ENCODE results near the gene DOK5.

Gene DOK5

GRCh38 chr20:54514028-54514607 lies 38.7 kb downstream of the DOK5 start:
- DNase-seq (ENCODE audit: low spot score): no peak

DNA sequence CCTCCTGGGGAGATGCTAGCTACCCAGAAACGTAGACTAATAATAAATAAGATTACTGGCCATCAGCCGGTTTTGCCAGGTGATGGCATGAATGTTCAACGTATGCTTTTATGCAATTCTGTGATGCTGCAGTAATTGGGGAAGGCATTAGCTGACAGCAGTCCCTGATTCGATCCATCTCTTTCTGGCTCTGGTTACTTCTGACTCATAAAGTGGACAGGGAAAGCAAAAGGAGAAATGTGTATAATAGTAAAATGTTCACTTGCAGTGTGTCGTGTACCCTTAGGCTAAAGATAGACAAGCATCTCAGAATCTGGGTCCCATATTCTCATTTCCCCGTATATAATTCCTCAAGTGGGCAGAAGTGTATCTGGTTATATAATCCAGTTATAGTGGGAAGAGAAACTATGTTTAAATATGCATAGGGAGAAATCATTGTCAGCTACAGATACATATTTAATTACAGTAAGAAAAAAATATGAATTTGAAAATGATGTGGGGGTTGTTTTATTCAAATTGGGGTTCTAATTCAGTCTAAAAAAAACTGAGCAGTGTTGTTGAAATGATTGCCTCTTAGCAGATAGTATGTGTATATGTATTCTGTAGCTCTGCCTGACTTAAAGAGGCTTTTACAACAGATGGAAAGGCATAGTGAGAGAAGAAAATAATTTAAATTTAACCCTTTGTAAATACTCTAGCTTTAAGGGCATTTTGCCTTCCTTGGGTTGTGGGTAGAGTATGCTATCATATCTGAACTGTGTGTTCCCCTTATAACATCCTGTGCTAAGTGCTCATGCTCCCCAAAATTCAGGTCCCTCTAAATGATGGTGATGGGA lies 40.6 kb downstream of the DOK5 start:
- DNase-seq (ENCODE audit: low spot score): no peak

GRCh38 chr20:54517241-54517975 lies 42.0 kb downstream of the DOK5 start:
- DNase-seq (ENCODE audit: low spot score): no peak

DNA sequence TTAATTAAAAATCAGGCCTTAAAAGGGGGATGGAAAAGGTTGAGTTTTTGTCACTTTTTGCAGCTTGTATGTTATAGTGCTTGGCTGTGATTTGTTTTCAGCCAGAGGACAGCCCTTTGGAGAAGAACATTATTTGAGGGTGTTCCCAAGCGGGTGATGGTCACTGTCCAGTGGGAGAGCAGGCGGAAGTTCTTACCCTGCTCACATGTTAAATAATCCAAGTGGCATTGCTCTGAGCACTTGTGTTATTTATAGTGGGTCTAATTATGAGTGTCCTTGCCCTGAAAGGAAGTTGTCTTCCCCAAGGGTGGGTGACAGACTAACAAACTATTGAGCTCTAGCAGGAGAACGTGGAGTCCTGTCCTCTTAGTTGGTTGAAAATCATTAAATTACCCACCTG lies 49.5 kb downstream of the DOK5 start:
- no peak for DNase-seq (ENCODE audit: low spot score)

- no peak for DNase-seq (ENCODE audit: low spot score)
These were observed 50.7 kb downstream of the DOK5 start for GRCh38 chr20:54525916-54526590.

GRCh38 chr20:54526801-54527200 lies 51.4 kb downstream of the DOK5 start:
- DNase-seq (ENCODE audit: low spot score): no peak

- DNase-seq (ENCODE audit: low spot score): no peak
These were observed 57.2 kb downstream of the DOK5 start for GRCh38 chr20:54532573-54532972.

GRCh38 chr20:54534101-54534500 lies 58.7 kb downstream of the DOK5 start:
- no peak for DNase-seq (ENCODE audit: low spot score)

DNA sequence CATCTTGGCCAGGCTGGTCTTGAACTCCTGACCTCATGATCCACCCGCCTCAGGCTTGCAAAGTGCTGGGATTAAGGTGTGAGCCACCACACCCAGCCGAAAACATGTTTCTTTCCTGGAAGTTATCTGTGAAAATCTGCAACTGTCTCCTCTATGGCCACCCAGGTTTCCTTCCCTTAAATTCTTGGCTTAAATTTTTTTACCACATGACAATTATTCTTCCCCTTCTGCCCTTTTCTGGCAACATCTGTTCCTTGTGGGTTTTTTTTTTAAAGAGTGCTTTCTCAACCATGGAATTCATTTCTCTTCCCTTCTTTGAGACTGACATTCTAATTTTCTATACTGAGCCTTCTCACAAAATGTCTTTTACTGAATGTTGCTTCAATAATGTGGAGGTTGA lies 59.6 kb downstream of the DOK5 start:
- DNase-seq (ENCODE audit: low spot score): no peak

GRCh38 chr20:54535746-54536145 lies 60.4 kb downstream of the DOK5 start:
- DNase-seq (ENCODE audit: low spot score): no peak

DNA sequence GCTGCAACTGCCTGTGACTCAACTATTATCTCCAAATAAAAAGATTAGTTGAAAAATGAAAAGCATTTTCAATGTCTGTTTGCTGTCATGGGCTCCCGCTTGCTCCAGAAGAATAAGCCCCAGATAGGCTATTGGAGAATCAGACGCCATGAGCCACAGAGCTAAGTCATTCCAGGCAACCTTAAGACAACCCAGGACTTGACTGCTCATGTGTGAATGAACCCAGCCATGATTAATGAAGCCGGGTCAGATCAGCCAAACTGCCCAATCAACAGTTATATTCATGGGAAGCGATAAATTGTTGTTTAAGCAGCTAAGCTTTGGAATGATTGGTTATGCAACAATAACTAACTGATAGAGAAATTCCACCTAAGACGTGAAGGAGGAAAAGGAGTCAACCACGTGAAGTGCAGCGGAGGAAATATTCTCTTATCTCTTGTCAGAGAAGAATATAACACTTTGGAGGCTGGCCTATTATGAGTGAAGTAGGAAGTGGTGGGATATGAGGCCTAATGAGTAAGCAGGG lies 64.2 kb downstream of the DOK5 start:
- DNase-seq (ENCODE audit: low spot score): no peak

DNA sequence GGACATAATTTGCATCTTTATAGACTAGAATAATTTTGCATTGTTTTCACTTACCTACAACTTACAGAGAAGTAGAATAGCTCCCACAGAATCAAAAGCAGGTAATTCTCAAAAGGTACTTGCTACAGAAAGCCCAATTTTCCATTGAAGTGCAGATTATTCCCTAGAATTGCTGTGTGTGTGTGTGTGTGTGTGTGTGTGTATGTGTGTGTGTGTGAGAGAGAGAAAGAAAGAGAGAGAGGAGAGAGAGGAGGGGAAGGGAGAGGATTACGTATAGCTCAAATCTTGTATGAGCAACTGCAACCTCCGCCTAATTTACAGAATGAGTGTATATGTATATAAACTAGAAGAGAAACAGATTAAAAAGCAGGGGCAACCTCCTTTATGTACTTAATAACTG lies 68.0 kb downstream of the DOK5 start:
- no peak for DNase-seq (ENCODE audit: low spot score)

GRCh38 chr20:54545676-54546358 lies 70.4 kb downstream of the DOK5 start:
- no peak for DNase-seq (ENCODE audit: low spot score)

DNA sequence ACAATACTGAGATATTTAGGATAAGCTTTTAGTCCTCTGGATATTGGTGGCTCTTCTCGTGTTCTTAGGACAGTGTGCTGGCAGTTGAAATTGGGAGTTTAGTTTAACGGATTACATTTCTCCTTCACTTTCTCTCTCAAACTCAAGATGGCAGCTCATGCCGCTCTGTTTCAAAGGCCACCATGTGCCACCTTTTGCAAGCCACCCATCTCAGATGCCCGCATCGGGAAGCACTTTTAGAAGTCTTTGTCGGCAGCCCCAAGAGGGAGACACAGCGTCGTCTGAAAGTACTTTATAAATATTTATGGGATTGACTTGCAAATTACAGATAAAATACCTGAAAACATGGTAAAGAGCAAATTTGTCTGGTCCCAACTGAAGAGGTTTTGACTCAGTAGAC lies 73.5 kb downstream of the DOK5 start:
- no peak for DNase-seq (ENCODE audit: low spot score)

DNA sequence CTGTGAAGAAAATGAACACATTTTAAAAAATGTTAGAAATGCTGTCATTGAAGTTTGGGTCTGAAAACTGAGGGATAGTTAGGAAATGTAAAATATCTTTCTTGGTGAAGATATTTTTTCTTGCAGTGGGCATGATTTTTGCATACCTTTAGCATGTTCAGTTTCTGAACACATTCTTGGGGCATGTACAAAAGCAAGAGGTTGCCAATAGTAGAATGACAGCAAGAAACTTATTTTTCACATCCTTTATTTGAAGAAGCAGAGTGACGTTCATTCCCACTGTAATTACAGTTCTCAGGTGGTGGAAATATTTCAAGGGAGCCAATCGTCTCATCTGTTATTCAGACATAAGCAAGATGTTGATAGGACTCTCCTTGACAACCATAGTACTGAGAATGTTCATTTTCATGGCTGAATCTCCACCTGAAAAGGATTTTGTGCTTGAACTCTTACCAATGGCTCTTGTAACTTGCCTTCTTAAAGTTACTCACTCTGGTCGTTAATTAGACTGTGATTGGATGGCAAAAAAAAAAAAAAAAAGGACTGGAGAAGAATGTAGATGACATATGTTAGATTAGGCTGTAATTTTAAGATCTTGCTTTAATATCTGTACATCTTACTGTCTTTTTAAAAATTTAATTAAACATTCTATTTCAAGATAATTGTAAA lies 74.4 kb downstream of the DOK5 start:
- DNase-seq (ENCODE audit: low spot score): no peak

DNA sequence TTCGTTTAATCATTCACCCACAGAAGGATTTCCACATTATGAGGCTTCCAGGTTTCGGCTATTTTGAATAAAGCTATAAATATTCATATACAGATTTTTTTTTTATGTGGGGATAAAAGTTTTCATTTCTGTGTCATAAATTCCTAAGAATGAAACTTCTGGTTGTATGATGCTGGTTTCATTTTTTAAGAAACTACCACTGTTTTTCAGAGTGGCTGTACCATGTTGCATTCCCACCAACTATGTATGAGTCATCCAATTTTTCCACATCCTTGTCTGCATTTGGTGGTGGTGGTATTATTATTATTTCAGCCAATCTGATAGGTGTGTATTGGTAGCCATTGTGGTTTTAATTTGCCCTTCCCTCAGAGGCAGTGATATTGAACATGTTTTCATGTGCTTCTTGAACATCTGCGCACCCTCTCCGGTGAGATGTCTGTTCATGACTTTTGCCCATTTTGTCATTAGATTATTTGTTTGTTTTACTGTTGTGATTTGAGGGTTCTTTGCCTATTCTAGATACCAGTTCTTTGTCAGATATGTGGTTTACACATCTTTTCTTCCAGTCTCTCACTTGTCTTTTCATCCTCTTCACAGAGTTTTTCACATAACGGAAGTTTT lies 75.5 kb downstream of the DOK5 start:
- no peak for DNase-seq (ENCODE audit: low spot score)

DNA sequence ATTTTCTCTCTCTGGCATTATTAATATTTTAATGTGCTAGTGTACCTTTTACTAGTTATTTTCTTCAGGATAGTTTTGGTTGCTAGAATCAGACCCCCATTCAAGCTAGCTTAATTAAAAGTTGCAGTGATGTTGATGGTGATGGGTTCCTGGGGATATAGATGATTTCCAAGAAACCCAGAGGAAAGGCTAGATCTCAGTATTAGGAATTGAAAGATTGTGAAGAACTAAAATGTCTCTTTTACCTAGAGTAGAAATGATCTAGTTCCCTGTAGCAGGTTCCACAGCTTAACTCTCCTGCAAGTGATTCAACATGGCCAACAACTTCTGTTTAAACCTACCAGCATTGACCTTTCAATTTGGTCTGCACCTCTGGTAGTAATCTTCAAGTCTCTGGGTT lies 78.6 kb downstream of the DOK5 start:
- no peak for DNase-seq (ENCODE audit: low spot score)

- DNase-seq (ENCODE audit: low spot score): no peak
These were observed 79.8 kb downstream of the DOK5 start for GRCh38 chr20:54555150-54555549.

- no peak for DNase-seq (ENCODE audit: low spot score)
These were observed 81.0 kb downstream of the DOK5 start for GRCh38 chr20:54556406-54556805.

GRCh38 chr20:54557806-54558590 lies 82.6 kb downstream of the DOK5 start:
- DNase-seq (ENCODE audit: low spot score): no peak
